Tibial artery (tissue), 4 donors: ENCODE results near the gene SMAD2.

Experiments
- DNase-seq, 2 donors: peaks; one replicate each; pipeline ENCODE4 v3.0.0-alpha.2; 2019
- H3K27ac ChIP-seq, 2 donors: fragments of 200-600 bp; sonication (generic) in 1 of 2; 1 replicate in 1 of 2; 2 replicates in 1 of 2; pipeline ENCODE4 v1.5.1; 2018 to 2019; ENCODE audit warnings: mild to moderate bottlenecking in 1 of 2
- H3K27me3 ChIP-seq, 2 donors: fragments of 200-600 bp; sonication (generic) in 1 of 2; one replicate each; pipeline versions ENCODE4 v1.5.1 to v1.6.0; 2016 to 2019
- H3K36me3 ChIP-seq, 3 donors: fragments of 200-600 bp; sonication (generic) in 2 of 3; one replicate each; pipeline ENCODE4 v1.5.1; 2016 to 2019; ENCODE audit warnings: mild to moderate bottlenecking in 2 of 3
- H3K4me1 ChIP-seq, 4 donors: fragments of 200-600 bp; sonication (generic) in 2 of 4; 1 replicate in 3 of 4; 2 replicates in 1 of 4; pipeline ENCODE4 v1.5.1; 2016 to 2019
- H3K4me3 ChIP-seq, 2 donors: fragments of 200-600 bp; sonication (generic) in 1 of 2; 1 replicate in 1 of 2; 2 replicates in 1 of 2; pipeline ENCODE4 v1.5.1; 2018 to 2019; ENCODE audit warnings: mild to moderate bottlenecking in 2 of 2
- H3K9me3 ChIP-seq, 3 donors: fragments of 200-600 bp; sonication (generic) in 1 of 3; one replicate each; pipeline ENCODE4 v1.5.1; 2016 to 2019
- CTCF ChIP-seq, 2 experiments: fragments of 200-600 bp in 1 of 2; fragments of 450-650 bp in 1 of 2; IDR thresholded peaks; one replicate each; pipeline ENCODE4 v1.5.1; 2017 to 2019; ENCODE audit warnings: antibody characterized with exemption in 2 of 2, mild to moderate bottlenecking in 1 of 2, moderate library complexity in 1 of 2
- intact Hi-C: fragments of 100-400 bp; cut with DNase I; formaldehyde crosslinking; loops from one replicate; pipeline ENCODE4 v1.15.0; 2023; ENCODE audit warnings: low total_unique reads

SMAD2 gene

GRCh38 chr18:47794725-47795433, 135.6 kb downstream of the SMAD2 start:
- H3K9me3 ChIP-seq = no peaks in the 10 kb centered on the region
- no peaks in the 10 kb centered on the region for H3K27me3 ChIP-seq
- H3K4me3 ChIP-seq = no peak overlapping the region
- H3K4me1 ChIP-seq = peaks cover 0 to 10% (median 9%) of the 10 kb centered on the region in 4 donors
- intact Hi-C loops = no loop called here
- H3K36me3 ChIP-seq = no peaks in the 10 kb centered on the region
- H3K27ac ChIP-seq = no peak overlapping the region
- DNase-seq = no peak
- TF ChIP-seq CTCF (IDR thresholded peaks at IDR 0.05) = no peak

- no peak for TF ChIP-seq CTCF (IDR thresholded peaks at IDR 0.05)
- Histone ChIP-seq H3K36me3 (no peaks in the 10 kb centered on the region), H3K4me1 (peaks cover 0 to 10% (median 9%) of the 10 kb centered on the region in 4 donors), H3K27ac (no peak overlapping the region), H3K4me3 (no peak overlapping the region), H3K27me3 (no peaks in the 10 kb centered on the region), H3K9me3 (no peaks in the 10 kb centered on the region)
- DNase-seq = no peak
- intact Hi-C loops = no loop called here
These were observed 136.8 kb downstream of the SMAD2 start for GRCh38 chr18:47793609-47794008.

- DNase-seq = no peak
- H3K27me3 ChIP-seq = no peaks in the 10 kb centered on the region
- no peak overlapping the region for H3K4me3 ChIP-seq
- no peak overlapping the region for H3K27ac ChIP-seq
- peaks cover 0 to 5% (median 0%) of the 10 kb centered on the region in 3 donors for H3K9me3 ChIP-seq
- intact Hi-C loops = no loop called here
- peaks cover 0 to 10% (median 9%) of the 10 kb centered on the region in 4 donors for H3K4me1 ChIP-seq
- no peaks in the 10 kb centered on the region for H3K36me3 ChIP-seq
- TF ChIP-seq CTCF (IDR thresholded peaks at IDR 0.05) = no peak
These were observed 138.9 kb downstream of the SMAD2 start for GRCh38 chr18:47791461-47791985.

- Histone ChIP-seq H3K9me3 (peaks cover 0 to 16% (median 3%) of the 10 kb centered on the region in 3 donors), H3K27ac (no peak overlapping the region), H3K4me3 (no peak overlapping the region), H3K4me1 (peaks cover 0 to 4% (median 3%) of the 10 kb centered on the region in 4 donors), H3K36me3 (no peaks in the 10 kb centered on the region), H3K27me3 (no peaks in the 10 kb centered on the region)
- no peak for TF ChIP-seq CTCF (IDR thresholded peaks at IDR 0.05)
- intact Hi-C loops = no loop called here
- DNase-seq = no peak
These were observed 140.4 kb downstream of the SMAD2 start for GRCh38 chr18:47790036-47790435.

- peaks cover 0 to 16% (median 5%) of the 10 kb centered on the region in 3 donors for H3K9me3 ChIP-seq
- no peaks in the 10 kb centered on the region for H3K4me1 ChIP-seq
- intact Hi-C loops = no loop called here
- no peak for TF ChIP-seq CTCF (IDR thresholded peaks at IDR 0.05)
- H3K27me3 ChIP-seq = no peaks in the 10 kb centered on the region
- H3K4me3 ChIP-seq = no peak overlapping the region
- no peak for DNase-seq
- H3K36me3 ChIP-seq = no peaks in the 10 kb centered on the region
- no peak overlapping the region for H3K27ac ChIP-seq
These were observed 141.8 kb downstream of the SMAD2 start for GRCh38 chr18:47788621-47789020.
